ENCODE measurements around the gene FRG2.
"Not testable (repeated sequence)": the region's sequence is repeated elsewhere in the genome, so short reads cannot be mapped to it uniquely, and the experiment has no call there.

Gene FRG2

GRCh38 chr4:190016369-190017289 is 10.4 kb downstream of the FRG2 start:
- no peak for DNase-seq (ENCODE audit: low read depth in 2 of 2)

GRCh38 chr4:190015538-190016368 is 11.3 kb downstream of the FRG2 start:
- no peak for DNase-seq (ENCODE audit: low read depth in 2 of 2)

- no peak for DNase-seq (ENCODE audit: low read depth in 2 of 2)
Observed at GRCh38 chr4:190014771-190015537, 12.1 kb downstream of the FRG2 start.

- DNase-seq (ENCODE audit: low read depth in 2 of 2), result not testable (repeated sequence)
Observed at GRCh38 chr4:189989941-189990340, 37.1 kb downstream of the FRG2 start.

GRCh38 chr4:189988877-189989431 is 38.1 kb downstream of the FRG2 start:
- DNase-seq (ENCODE audit: low read depth in 2 of 2), result no peak

GRCh38 chr4:189985651-189986243 is 41.3 kb downstream of the FRG2 start:
- DNase-seq (ENCODE audit: low read depth in 2 of 2), result not testable (repeated sequence)

GRCh38 chr4:189984661-189985060 is 42.4 kb downstream of the FRG2 start:
- not testable (repeated sequence) for DNase-seq (ENCODE audit: low read depth in 2 of 2)

- not testable (repeated sequence) for DNase-seq (ENCODE audit: low read depth in 2 of 2)
Observed at GRCh38 chr4:189983916-189984526, 43.0 kb downstream of the FRG2 start.

- no peak for DNase-seq (ENCODE audit: low read depth in 2 of 2)
Observed at GRCh38 chr4:189981970-189982369, 45.1 kb downstream of the FRG2 start.

- DNase-seq (ENCODE audit: low read depth in 2 of 2), result not testable (repeated sequence)
Observed at GRCh38 chr4:189980292-189980691, 46.8 kb downstream of the FRG2 start.

- no peak for DNase-seq (ENCODE audit: low read depth in 2 of 2)
Observed at GRCh38 chr4:189979196-189980047, 47.6 kb downstream of the FRG2 start.

Data from stimulated activated CD8-positive, alpha-beta memory T cell treated with anti-CD3 and anti-CD28 coated beads, Interleukin-15, amount 100 ng/mL, for 4 hours (primary cell).